ENCODE results near the gene DRC3. TPM values are rescaled to one million over a fixed set of nuclear protein-coding genes. Genes with fewer than 3 reads are reported as not detected.

DRC3 gene
- total RNA-seq, 6 experiments from 2014 or later = 0.25 to 0.98 (median 0.72) TPM

GRCh38 chr17:17941015-17941414 lies 31.6 kb upstream of the DRC3 start:
- TF ChIP-seq POLR2A (IDR thresholded peaks at IDR 0.05) (no peak), CTCF (IDR thresholded peaks at IDR 0.05) (no peak)
- intact Hi-C loops (cut with DNase I) = no loop called here

GRCh38 chr17:17942846-17943245 lies 29.8 kb upstream of the DRC3 start:
- H3K9me3 ChIP-seq = no peaks in the 10 kb centered on the region
- ATAC-seq (peak in 1 of 4 donors; percentile 22), DNase-seq (no peak)
- TF ChIP-seq POLR2A (IDR thresholded peaks at IDR 0.05) (no peak), CTCF (IDR thresholded peaks at IDR 0.05) (no peak)
- H3K4me1 ChIP-seq = peaks cover 0 to 6% (median 3%) of the 10 kb centered on the region in 4 donors
- intact Hi-C loops (cut with DNase I) = no loop called here
- H3K27me3 ChIP-seq = no peaks in the 10 kb centered on the region
- H3K4me3 ChIP-seq = no peak overlapping the region
- H3K36me3 ChIP-seq = no peaks in the 10 kb centered on the region
- no peak overlapping the region for H3K27ac ChIP-seq

More at GRCh38 chr17:17941015-17941414, 31.6 kb upstream of the DRC3 start:
- DNase-seq (no peak), ATAC-seq (no peak)
- Histone ChIP-seq H3K27ac (no peak overlapping the region), H3K27me3 (no peaks in the 10 kb centered on the region), H3K4me1 (peaks cover 0 to 6% (median 3%) of the 10 kb centered on the region in 4 donors), H3K4me3 (no peak overlapping the region), H3K9me3 (no peaks in the 10 kb centered on the region), H3K36me3 (no peaks in the 10 kb centered on the region)
- 81% methylated on average over 4 of the region's 5 CpGs for WGBS (ENCODE audit: insufficient coverage, low coverage, low lambda C conversion rate, missing lambda C conversion rate)

- H3K36me3 ChIP-seq = no peaks in the 10 kb centered on the region
- TF ChIP-seq CTCF (IDR thresholded peaks at IDR 0.05) (no peak), POLR2A (IDR thresholded peaks at IDR 0.05) (no peak)
Measured at GRCh38 chr17:17943281-17943984, 29.2 kb upstream of the DRC3 start.

GRCh38 chr17:17944242-17944641 lies 28.4 kb upstream of the DRC3 start:
- 87% methylated on average over 5 of the region's 7 CpGs for WGBS (ENCODE audit: insufficient coverage, low coverage, low lambda C conversion rate, missing lambda C conversion rate)
- no peaks in the 10 kb centered on the region for H3K27me3 ChIP-seq
- peaks cover 0 to 6% (median 0%) of the 10 kb centered on the region in 4 donors for H3K4me1 ChIP-seq
- H3K27ac ChIP-seq = no peak overlapping the region
- TF ChIP-seq POLR2A (IDR thresholded peaks at IDR 0.05) = no peak
- TF ChIP-seq CTCF (IDR thresholded peaks at IDR 0.05) = no peak
- ATAC-seq (no peak), DNase-seq (no peak)
- no peaks in the 10 kb centered on the region for H3K36me3 ChIP-seq
- no peak overlapping the region for H3K4me3 ChIP-seq
- intact Hi-C loops (cut with DNase I) = no loop called here
- H3K9me3 ChIP-seq = no peaks in the 10 kb centered on the region

More at GRCh38 chr17:17943281-17943984, 29.2 kb upstream of the DRC3 start:
- intact Hi-C loops (cut with DNase I) = no loop called here
- DNase-seq = no peak
- Histone ChIP-seq H3K27ac (no peak overlapping the region), H3K4me3 (no peak overlapping the region), H3K27me3 (no peaks in the 10 kb centered on the region), H3K9me3 (no peaks in the 10 kb centered on the region), H3K4me1 (peaks cover 0 to 6% (median 3%) of the 10 kb centered on the region in 4 donors)
- ATAC-seq = no peak
- WGBS (ENCODE audit: insufficient coverage, low coverage, low lambda C conversion rate, missing lambda C conversion rate) = 74% methylated on average over 2 of the region's 3 CpGs
